Activated CD8-positive, alpha-beta T cell treated with anti-CD3 and anti-CD28 coated beads for 36 hours (primary cell): Measurements from ENCODE around the gene TIGD1. TPM values are rescaled to one million over a fixed set of nuclear protein-coding genes. Genes with fewer than 3 reads are reported as not detected.

Experiments
- ATAC-seq: fragments of 200-7000 bp; cut with Tn5 transposase; one replicate; pipeline ENCODE4 v1.10.0; 2021; ENCODE audit warnings: mild to moderate bottlenecking, moderate library complexity
- CTCF ChIA-PET: fragments of 350-600 bp; sonication (Branson Sonifier 250); formaldehyde crosslinking; loops from one replicate; lab custom pipeline; 2021; ENCODE audit warnings: antibody characterized with exemption; lab: Charles Lee
- POLR2A ChIA-PET: fragments of 350-600 bp; sonication (Branson Sonifier 250); formaldehyde crosslinking; loops from one replicate; lab custom pipeline; 2021; ENCODE audit warnings: antibody characterized with exemption; lab: Charles Lee
- DNase-seq: peaks from one replicate; pipeline ENCODE4 v3.0.0-alpha.2; 2020
- H3K27ac Mint-ChIP-seq: one replicate; pipeline ENCODE4 v1.8.0; 2021; ENCODE audit warnings: mild to moderate bottlenecking, mixed read lengths
- H3K27me3 Mint-ChIP-seq: one replicate; pipeline ENCODE4 v1.8.0; 2021; ENCODE audit warnings: mixed read lengths
- H3K36me3 Mint-ChIP-seq: one replicate; pipeline ENCODE4 v1.8.0; 2021; ENCODE audit warnings: low read depth, mixed read lengths
- H3K4me1 Mint-ChIP-seq: one replicate; pipeline ENCODE4 v1.8.0; 2021; ENCODE audit warnings: low read depth, mixed read lengths
- H3K4me3 Mint-ChIP-seq: one replicate; pipeline ENCODE4 v1.8.0; 2021; ENCODE audit warnings: mild to moderate bottlenecking, moderate library complexity, mixed read lengths
- H3K9me3 Mint-ChIP-seq: one replicate; pipeline ENCODE4 v1.8.0; 2021; ENCODE audit warnings: mixed read lengths
- CTCF ChIP-seq: fragments of 200-600 bp; IDR thresholded peaks from one replicate; pipeline ENCODE4 v1.8.0; 2022; ENCODE audit warnings: antibody characterized with exemption, mild to moderate bottlenecking
- intact Hi-C: fragments of 100-400 bp; cut with micrococcal nuclease; formaldehyde crosslinking; loops from one replicate; pipeline ENCODE4 v1.10.0; 2022
- total RNA-seq, 2 experiments: library from RNA; stranded (reverse); gene quantifications; one replicate each; pipeline ENCODE4 v1.2.3, GENCODE V29; 2021

TIGD1 gene
- total RNA-seq, 2 experiments from 2014 or later: 8.3 to 8.7 TPM

GRCh38 chr2:232541961-232542714 lies 8.2 kb downstream of the TIGD1 start:
- Mint-ChIP-seq H3K36me3 (peaks cover 20% of the 10 kb centered on the region), H3K9me3 (no peaks in the 10 kb centered on the region), H3K4me3 (no peak overlapping the region), H3K27me3 (no peaks in the 10 kb centered on the region), H3K27ac (no peak overlapping the region), H3K4me1 (peaks cover 17% of the 10 kb centered on the region)
- DNase-seq (no peak), ATAC-seq (no peak)
- TF ChIP-seq CTCF: no peak
- ChIA-PET CTCF (no interaction called here), POLR2A (interaction anchor here (0.7 kb wide), 1 partner anchor 733 kb away, joined by 3 read pairs; no protein-coding TSS in a partner anchor)
- intact Hi-C loops: no loop called here

- TF ChIP-seq CTCF: no peak
- no peak overlapping the region for H3K4me3 Mint-ChIP-seq
- no peak overlapping the region for H3K27ac Mint-ChIP-seq
- peaks cover under 1% of the 10 kb centered on the region for H3K27me3 Mint-ChIP-seq
- H3K4me1 Mint-ChIP-seq: peaks cover 14% of the 10 kb centered on the region
- H3K36me3 Mint-ChIP-seq: peaks cover 12% of the 10 kb centered on the region
- no peaks in the 10 kb centered on the region for H3K9me3 Mint-ChIP-seq
- ChIA-PET CTCF (no interaction called here), POLR2A (interaction anchor here (0.7 kb wide), 1 partner anchor 734 kb away, joined by 3 read pairs; no protein-coding TSS in a partner anchor)
- peak; percentile 17 for ATAC-seq
- no peak for DNase-seq
- intact Hi-C loops: no loop called here
Observed at GRCh38 chr2:232541195-232541960, 9.0 kb downstream of the TIGD1 start.

- no peak for TF ChIP-seq CTCF
- Mint-ChIP-seq H3K9me3 (peaks cover 2% of the 10 kb centered on the region), H3K36me3 (peaks cover 5% of the 10 kb centered on the region), H3K27ac (no peak overlapping the region), H3K27me3 (peaks cover 2% of the 10 kb centered on the region), H3K4me3 (no peak overlapping the region), H3K4me1 (peaks cover 11% of the 10 kb centered on the region)
- ChIA-PET POLR2A (interaction anchor here (0.6 to 1.7 kb wide), 3 partner anchors 9 to 15 kb away, joined by 3 to 6 read pairs (median 3); no protein-coding TSS in a partner anchor), CTCF (no interaction called here)
- ATAC-seq (no peak), DNase-seq (no peak)
- intact Hi-C loops: no loop called here
Observed at GRCh38 chr2:232540441-232541041, 9.8 kb downstream of the TIGD1 start.

GRCh38 chr2:232539298-232540231 lies 10.8 kb downstream of the TIGD1 start, which contains the start of gene CHRNG:
CHRNG (plus strand) TSS chr2:232539692; CDS start chr2:232539748, 56 bp downstream.
- Mint-ChIP-seq H3K27me3 (peaks cover 4% of the 10 kb centered on the region), H3K9me3 (peaks cover 2% of the 10 kb centered on the region), H3K27ac (no peak within 1 kb of the TSS), H3K36me3 (no peaks in the 10 kb centered on the region), H3K4me1 (peaks cover 9% of the 10 kb centered on the region), H3K4me3 (no peak within 1 kb of the TSS)
- ChIA-PET POLR2A (interaction anchor here (0.6 to 1.7 kb wide), 3 partner anchors 8 to 14 kb away, joined by 3 to 6 read pairs (median 3); no protein-coding TSS in a partner anchor), CTCF (no interaction called here)
- TF ChIP-seq CTCF: no peak
- DNase-seq: no peak
- no peak for ATAC-seq
- intact Hi-C loops: no loop called here
